GM18867 (cell line): ENCODE data around the gene OR6V1.
A peak's percentile ranks its signal among the peaks of the same experiment; 100 is the strongest.

Experiments used
- ATAC-seq: cut with Tn5 transposase; IDR thresholded peaks from one replicate; pipeline ENCODE4 v1.9.1; 2021; ENCODE audit warnings: mild to moderate bottlenecking, moderate library complexity; ENCODE audit not compliant: unreplicated experiment

The OR6V1 gene, protein sequence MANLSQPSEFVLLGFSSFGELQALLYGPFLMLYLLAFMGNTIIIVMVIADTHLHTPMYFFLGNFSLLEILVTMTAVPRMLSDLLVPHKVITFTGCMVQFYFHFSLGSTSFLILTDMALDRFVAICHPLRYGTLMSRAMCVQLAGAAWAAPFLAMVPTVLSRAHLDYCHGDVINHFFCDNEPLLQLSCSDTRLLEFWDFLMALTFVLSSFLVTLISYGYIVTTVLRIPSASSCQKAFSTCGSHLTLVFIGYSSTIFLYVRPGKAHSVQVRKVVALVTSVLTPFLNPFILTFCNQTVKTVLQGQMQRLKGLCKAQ

DNA sequence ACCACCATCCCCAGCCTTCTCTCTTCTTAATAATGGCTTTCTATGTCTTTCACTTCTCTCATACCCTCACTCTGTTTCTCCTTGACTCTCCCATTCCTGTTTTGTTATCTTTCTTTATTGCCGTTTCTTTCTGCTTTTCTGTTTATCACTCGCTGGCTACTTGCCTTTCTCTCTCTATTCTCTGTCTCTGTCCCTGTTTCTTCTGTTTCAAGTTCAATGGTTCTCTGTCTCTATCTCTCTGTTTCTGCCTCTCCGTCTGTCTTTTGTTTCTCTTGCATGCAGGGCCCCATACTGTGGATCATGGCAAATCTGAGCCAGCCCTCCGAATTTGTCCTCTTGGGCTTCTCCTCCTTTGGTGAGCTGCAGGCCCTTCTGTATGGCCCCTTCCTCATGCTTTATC, at the start of gene OR6V1:
Gene OR6V1 (plus strand): TSS at position 301 of the 400 bp plus-strand sequence. CDS start 0 bp downstream, at position 301.
- no peak for ATAC-seq

GRCh38 chr7:143002898-143003297, 49.2 kb upstream of the OR6V1 start:
- no peak for ATAC-seq

DNA sequence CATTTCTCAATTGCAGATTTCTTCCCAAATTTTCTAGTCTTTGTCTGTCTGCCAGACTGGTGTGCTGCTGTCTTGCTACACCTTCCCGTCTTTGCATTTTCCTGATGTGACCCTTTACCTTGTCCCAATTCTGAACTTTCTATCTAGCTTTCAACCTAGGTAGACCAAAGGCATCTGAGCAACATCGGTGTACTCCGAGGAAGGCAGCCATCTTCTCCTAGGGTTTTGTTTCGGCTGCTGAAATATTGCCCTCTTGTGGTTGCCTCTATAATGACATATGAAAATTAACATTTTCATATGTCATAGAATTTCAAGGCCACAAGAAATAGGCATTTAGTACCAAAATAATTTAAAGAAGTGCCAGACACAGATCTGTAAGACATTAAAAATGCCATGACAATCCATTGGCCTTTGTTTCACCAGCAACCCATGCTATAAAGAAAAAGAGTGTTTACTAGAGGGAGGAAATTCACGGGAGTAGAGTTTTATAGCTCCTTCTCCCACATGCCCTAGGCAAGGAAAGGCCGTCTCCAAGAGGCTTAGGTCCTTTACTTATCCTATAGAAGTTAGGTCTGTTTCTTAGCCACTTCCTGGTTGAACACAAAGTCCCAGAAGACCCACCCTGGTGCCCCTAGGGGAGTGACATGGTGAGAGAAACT, 48.6 kb upstream of the OR6V1 start:
- ATAC-seq, result peak; percentile 64

- no peak for ATAC-seq
Measured at GRCh38 chr7:143005632-143006260, 46.4 kb upstream of the OR6V1 start.

- peak; percentile 95 for ATAC-seq
Measured at GRCh38 chr7:143008007-143008901, 43.9 kb upstream of the OR6V1 start.

- ATAC-seq, result no peak
Measured at GRCh38 chr7:143012001-143012400, 40.1 kb upstream of the OR6V1 start.

GRCh38 chr7:143012409-143012808, 39.7 kb upstream of the OR6V1 start:
- no peak for ATAC-seq

GRCh38 chr7:143013473-143013872, 38.7 kb upstream of the OR6V1 start:
- ATAC-seq, result no peak

GRCh38 chr7:143013893-143014292, 38.2 kb upstream of the OR6V1 start:
- no peak for ATAC-seq

DNA sequence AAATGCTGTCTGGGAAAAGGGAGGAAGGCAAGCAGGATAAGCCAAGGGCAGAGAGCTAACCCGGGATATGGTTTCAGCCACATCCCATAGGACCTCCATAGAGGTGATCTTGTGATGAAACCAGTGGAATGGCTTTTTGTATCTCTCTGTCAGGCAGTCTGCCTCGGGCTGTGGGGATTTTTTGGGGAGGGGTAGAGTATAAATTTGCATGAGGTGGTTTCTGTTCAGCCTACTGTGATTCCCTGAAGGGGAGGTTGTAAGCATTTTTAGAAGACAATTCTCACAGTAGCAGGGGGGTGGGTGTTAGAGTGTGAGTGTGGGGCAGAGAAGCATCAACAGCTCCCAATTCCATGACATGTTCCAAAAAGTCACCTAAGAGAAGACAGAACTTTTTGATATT, 37.1 kb upstream of the OR6V1 start:
- ATAC-seq, result peak; percentile 89

DNA sequence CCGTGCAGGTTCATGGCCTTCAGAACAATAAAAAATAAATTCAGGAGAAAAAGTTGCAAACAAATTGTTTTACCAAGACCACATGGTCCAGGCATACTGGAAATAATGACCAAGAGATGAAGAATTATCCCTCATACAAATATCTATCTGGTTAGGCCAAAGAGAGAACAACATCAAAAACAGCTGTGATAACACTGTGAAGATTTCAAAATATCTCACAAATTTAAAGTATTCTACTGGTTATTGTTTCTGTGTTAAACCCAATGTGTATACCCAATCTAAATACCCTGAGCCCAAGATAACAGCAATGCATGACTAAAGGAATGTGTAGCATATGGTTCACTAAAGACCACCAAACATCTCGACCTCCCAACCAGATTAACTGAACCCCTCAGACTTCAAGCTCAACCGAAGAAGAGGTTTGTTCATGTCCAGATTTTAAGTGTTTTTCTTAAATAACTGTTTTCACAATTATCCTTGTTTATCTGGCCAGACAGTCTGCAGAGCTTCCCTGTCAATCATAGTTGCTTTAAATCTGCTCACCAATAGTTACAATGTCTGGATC, 36.1 kb upstream of the OR6V1 start:
- ATAC-seq, result no peak

- no peak for ATAC-seq
Measured at GRCh38 chr7:143016996-143017395, 35.1 kb upstream of the OR6V1 start.

DNA sequence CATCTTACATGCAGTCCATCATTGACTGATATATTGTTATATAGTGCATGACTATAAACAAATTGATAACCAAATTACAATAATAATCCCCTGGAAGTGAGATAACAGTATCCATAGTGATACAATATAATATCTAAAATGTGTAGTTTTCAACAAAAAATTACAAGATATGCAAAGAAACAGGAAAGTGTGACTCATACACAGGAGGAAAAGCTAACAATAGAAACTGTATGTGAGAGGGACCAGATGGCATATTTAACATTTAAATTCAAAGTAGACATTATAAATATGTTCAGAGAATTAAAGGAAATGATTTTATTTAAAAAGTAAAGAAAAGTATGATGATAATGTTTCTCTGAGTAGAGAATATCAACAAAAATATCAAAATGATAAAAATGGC, 33.2 kb upstream of the OR6V1 start:
- no peak for ATAC-seq

DNA sequence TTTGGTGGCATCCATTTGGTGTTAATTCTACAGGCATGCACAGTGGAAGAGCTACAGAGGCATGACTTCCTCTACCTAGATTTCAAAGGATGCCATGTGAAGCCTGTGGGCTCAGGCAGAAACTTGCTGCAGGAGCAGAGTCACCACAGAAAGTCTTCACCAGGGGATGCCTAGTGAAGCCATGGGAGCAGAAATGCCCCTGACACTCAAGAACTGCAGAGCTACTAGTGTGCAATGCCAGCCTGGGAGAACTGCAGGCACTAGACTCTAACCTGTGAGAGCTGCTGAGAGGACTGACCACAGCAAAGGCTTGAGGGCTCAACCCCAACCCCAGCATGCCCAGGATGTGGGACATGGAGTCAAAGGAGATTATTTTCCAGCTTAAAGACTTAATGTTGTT, 29.1 kb upstream of the OR6V1 start:
- ATAC-seq, result no peak

DNA sequence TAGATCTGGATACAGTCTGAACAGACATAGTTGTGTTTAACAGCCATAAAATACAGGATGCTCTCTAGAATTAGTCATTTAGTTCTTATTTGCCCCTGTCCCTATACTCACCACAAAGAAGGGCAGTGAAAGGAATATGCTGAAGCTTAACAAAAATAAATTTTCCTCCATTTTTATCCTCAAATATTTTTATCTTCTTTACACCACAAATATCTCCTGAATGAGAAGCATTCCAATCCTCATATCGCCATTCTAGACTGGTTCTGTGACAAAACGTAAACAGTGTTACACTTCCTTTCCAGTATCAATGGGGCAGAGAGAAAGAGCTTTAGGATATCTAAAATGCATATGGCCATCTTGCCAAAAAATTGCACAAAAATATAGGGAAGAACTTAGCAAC, 26.8 kb upstream of the OR6V1 start:
- no peak for ATAC-seq

- no peak for ATAC-seq
Measured at GRCh38 chr7:143027032-143027431, 25.1 kb upstream of the OR6V1 start, which contains the start of gene OR9A2. Gene OR9A2, minus strand, starts transcription at chr7:143027132. Its CDS starts 0 bp downstream, at chr7:143027132.

GRCh38 chr7:143027683-143028082, 24.5 kb upstream of the OR6V1 start:
- no peak for ATAC-seq

DNA sequence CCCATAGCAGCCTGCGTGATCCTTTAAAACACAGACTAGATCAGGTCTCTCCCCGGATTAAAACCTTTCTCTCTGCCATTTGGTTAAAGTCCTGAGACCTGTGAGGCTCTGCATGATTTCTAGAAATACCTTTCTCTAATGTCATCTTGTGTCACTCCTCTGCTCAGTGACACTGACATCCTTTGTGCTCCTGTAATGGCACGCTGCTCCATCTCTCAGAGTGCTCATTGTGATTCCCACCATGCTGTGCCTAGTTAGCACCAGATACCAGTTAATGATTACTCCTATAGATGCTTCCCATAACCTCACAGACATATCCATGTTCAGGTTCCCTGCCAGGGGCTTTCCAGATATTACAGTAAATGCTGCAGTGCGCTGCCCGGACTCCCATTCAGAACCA, 13.5 kb upstream of the OR6V1 start:
- ATAC-seq, result no peak

DNA sequence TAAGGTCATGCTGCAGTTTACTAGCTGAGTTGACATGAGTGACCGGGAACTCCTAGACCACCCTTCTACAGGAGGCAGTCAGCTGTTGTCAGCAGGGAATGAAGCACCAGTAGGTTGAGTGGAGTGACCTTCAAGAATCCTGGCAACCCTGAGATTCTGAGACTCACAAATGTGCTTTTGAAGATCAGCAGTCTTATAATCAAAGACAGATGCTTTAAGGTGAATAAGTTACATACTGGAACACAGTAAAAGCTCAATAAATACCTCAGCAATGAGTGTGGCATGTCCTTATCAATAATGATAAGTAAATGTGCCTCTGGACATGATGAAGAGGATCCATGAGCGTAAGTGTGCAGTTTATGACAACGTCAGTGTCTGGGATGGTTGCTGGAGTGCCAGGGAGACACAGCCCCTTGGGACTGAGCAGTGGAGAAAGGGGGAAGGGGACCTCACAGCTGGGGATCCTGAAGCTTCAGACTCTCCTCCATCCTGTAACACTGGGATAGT, 11.9 kb upstream of the OR6V1 start:
- no peak for ATAC-seq

DNA sequence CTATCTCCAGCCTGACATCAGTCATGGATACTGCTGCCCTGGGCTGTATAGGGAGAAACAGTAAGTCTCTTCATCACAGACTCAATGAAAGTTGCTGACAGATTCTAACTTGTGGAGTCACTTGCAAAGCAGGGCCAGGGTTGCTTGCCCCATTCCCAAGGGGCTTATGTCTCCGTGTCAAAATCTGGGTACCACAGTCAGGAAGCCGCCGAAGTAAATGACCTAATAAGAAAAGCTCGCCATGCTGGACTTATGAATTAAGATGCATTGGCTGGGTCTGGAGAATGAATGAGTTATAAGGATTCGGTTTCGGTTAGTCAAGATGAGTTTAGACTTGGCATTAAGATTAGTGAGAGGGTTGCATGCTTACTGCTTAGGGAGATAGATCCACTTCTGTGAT, 10.8 kb upstream of the OR6V1 start:
- ATAC-seq, result no peak
